Amniotic epithelial cell (primary cell): ENCODE measurements around the gene PUM1.

Experiments used
- DNase-seq: peaks from one replicate; pipeline ENCODE4 v3.0.0-alpha.2; 2010; ENCODE audit warnings: low read depth

Gene PUM1

GRCh38 chr1:30906631-30907441 is 158.7 kb downstream of the PUM1 start:
- no peak for DNase-seq

DNA sequence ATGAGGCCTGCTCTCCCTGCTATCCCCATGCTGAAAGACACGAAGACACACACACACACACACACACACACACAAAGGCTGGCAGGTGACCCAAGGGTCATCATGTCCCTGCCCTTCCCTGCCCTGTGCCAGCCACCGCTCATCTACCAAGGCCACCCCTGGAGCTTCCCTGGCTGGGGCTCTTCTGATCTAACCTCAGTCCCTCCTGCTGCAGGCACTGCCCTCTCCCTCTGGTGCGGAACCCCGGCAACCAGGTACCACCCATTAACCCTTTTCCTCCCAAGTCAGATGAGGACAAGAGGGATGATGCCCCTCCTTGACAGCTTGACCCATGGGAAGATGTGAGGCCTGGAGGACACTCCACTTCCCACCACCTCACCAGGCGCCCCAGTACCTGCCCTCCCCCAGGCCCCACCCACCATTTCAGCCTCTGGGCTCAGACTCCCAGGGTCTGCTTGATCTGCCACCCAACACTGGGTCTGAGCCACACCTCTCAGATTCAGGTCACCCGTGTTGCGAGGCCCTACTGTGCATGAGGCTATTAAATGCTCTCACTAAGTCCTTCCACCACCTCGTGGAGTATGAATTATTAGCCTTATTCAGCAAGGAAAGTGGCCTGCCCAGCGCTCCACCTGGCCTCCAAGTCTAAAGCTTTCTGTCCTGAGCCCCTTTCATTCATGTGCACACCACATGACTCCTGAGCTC is 159.4 kb downstream of the PUM1 start:
- DNase-seq, result no peak

- no peak for DNase-seq
Measured at GRCh38 chr1:30905403-30905802, 160.1 kb downstream of the PUM1 start.

DNA sequence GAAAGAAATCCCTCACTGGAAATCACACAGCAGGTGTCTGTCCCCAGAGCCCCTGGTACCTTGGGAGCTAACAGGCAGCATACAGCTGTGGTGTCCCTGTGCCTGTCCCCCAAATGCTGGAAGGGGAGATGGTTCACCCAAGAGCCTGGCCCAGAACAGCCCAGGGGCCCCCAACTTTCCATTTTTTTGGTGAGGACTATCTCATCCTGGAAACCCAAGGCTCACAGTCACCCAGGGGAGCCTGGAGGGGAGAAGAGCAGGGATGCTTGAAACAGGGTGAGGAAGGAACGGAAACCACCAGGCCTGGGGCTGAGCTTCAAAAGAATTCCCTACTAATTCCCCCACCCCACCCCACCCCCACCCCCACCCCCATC is 160.6 kb downstream of the PUM1 start:
- DNase-seq, result no peak

DNA sequence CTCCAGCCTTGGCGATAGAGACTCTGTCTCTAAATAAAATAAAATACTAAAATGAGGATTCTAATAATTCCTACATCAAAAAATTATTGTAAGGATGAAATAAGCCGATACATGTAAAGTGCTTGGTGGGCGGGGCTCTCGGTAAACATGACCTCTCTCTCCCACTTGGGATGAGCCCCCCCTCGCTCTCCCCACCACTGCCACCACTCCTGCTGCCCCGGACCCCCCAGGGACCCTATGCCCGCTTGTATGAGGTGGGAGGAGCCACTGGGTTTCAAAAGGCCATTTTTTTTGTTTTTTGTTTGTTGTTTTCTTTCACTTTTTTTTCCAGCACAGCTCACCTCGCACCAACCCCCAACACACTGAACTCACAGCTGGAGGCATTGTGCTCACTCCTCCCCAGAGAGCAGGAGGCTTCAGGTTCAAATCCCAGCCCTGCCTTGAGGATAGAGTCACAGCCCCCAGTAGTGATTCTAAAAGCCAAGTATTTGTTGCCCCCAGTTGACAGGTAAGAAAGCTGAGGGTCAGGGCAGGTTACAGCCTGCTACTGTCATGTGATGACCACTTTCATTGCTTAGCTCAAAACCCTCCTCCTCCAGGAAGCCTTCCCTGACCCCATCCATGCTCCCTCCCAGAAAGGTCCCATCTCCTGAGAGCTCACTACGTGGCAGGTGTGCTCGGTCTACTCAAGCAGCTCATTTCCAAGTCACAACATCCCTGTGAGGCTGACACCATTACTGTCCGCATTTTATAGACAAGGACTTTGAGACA is 161.1 kb downstream of the PUM1 start:
- DNase-seq, result no peak

DNA sequence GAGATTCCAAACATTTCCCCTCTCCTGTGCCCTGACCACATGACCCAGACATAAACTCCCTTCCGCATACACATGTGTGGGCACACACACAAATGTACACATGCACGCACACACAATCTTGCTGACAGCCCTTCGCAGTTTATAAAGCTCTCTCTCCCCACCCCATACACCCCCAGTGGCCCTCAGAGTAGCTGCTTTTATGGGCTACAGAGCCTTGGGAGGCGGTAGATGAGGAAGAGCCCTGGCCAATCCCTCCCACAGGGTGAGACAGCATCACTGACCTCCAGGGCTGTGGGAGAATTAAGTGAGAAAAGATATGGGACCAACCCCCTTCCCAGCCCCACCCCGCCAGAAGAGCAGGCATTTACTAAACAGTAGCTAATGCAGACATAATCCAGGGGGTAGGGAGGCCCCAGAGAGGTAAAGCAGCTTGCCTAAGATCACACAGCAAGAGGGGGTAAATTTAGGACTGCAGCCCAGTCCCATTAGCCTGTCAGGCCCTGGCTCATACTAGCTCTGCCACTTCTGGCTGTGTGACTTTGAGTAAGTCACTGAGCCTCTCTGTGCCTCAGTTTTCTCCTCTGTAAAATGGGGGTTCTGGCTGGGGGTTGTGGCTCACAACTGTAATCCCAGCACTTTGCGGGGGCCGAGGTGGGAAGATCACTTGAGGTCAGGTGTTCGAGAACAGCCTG is 162.0 kb downstream of the PUM1 start:
- DNase-seq, result peak; percentile 41

GRCh38 chr1:30902593-30903290 is 162.8 kb downstream of the PUM1 start:
- DNase-seq, result no peak

- no peak for DNase-seq
Measured at GRCh38 chr1:30901798-30902581, 163.5 kb downstream of the PUM1 start.

- no peak for DNase-seq
Measured at GRCh38 chr1:30900931-30901560, 164.5 kb downstream of the PUM1 start.

DNA sequence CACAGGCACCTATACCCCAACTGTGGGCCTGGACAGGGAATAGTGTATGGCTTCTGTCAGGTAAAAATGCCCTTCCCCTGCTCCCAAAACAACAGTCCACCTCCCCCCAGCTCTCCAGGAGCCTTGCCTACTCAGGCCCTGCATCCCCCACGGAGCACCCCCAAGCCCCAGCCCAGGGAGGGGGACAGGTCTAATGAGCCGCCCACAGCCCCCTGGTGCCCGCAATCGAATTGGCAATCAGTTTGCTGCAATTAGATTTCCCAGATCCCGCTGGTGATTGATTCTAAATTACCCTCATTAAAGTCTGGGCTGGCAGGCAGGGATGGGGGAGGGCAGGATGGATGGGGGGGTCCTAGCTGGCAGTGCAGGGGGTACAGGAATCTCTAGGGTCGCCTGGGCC is 165.0 kb downstream of the PUM1 start:
- DNase-seq, result no peak

DNA sequence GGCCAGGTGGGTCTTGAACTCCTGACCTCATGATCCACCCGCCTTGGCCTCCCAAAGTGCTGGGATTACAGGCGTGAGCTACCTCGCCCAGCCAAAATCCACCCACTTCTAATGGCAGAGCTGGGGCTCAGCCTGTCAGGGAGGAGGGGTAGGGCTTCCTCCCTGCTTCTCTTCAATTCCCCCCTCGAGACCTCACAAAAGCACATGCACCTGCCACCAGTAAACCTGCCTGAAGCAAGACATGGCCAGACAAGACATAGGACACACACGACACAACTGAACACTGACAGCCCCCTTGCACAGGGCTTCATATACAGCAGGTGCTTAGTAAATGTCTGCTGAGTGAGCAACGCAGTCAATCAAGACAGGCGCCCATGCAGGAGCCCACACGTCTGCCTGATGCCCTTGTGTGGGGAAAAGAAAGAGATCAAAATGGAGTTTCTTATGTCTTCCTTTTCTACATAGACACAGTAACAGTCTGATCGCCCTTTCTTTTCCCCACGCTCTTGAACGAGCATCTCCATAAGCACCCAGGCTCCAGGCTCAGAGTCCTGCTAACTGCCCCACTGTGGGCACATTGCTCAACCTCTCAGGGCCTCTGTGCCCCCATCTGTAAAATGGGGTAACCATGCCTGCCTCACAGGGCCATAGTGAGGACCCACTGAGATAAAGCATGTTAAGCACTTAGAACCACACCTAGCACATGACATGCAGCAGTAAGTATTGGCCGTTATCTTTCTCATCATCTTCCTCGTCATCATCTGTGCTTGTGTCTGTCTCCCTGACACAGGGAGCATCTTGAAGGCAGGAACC is 165.7 kb downstream of the PUM1 start:
- DNase-seq, result no peak

DNA sequence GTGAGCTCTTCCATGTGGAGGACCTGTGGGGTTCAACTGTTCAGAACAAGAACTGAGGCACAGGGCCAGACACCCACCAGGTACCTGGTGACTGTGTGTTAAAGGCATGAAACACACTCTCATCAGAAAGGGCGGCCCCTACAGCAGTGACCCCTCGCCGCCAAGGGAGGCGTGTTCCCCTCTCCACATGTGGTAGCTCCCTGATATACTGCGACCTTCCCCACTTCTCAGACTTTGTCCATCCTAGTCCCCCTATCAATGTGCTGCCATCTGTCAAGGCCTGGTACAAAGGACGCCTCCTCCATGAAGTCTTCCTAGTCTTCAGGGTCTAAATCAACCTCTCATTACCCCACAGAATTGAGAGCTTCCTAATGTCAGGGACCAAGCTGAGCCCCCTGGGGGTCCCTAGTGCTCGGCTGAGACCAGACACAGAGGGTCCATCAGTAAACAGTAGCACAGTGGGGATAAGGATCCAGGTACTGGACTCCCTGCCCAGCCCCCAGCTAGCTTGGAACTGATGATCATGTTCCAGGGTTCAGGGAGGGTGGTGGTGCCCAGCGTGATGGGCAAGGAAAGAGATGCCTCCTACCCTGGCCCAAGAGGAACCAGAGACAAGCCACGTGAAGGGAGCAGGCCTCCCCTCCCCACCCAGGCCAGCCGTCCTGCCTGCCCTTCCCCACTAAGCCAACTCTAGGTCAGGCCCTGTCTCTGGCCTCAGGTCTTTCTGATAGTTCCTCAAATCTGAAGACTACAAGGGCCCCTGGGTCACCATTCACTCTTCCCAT is 167.3 kb downstream of the PUM1 start:
- DNase-seq, result no peak

- no peak for DNase-seq
Measured at GRCh38 chr1:30896905-30897304, 168.6 kb downstream of the PUM1 start.

- no peak for DNase-seq
Measured at GRCh38 chr1:30895944-30896660, 169.4 kb downstream of the PUM1 start.

- no peak for DNase-seq
Measured at GRCh38 chr1:30895382-30895943, 170.1 kb downstream of the PUM1 start.

GRCh38 chr1:30894508-30894973 is 171.0 kb downstream of the PUM1 start:
- no peak for DNase-seq

DNA sequence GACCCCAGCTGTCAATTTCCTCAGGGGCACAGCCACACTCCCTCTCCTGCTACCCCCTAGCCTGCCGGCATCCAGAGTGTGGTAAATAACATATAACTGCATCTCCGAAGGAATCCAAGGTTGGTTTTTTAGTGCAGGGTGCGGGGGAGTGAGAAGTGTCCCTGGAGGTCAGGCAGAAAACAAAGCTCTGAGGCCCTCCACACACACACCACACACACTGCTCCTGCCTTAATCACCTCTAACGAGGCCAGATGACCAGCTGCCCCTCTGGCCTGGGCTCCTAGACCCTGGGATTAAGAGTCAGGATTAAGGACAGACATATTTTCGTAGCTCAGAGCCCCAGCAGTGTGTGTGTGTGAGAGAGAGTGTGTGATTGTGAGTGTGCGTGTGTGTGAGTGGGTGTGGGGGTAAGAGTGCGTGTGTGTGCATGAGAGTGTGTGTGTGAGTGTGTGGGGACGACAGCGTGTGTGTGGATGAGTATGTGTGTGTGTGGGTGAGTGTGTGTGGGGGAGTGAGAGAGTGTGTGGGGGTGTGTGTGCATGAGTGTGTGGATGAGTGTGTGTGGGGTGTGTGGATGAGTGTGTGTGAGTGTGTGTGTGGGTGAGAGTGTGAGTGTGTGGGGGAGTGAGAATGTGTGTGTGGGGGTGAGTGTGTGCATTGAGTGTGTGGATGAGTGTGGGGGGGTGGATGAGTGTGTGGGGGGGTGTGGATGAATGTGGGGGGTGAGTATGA is 171.6 kb downstream of the PUM1 start:
- peak; percentile 24 for DNase-seq
